ENCODE measurements around the gene TMEFF1.

TMEFF1 gene

GRCh38 chr9:100448266-100448665, 24.7 kb upstream of the TMEFF1 start:
- DNase-seq: no peak

DNA sequence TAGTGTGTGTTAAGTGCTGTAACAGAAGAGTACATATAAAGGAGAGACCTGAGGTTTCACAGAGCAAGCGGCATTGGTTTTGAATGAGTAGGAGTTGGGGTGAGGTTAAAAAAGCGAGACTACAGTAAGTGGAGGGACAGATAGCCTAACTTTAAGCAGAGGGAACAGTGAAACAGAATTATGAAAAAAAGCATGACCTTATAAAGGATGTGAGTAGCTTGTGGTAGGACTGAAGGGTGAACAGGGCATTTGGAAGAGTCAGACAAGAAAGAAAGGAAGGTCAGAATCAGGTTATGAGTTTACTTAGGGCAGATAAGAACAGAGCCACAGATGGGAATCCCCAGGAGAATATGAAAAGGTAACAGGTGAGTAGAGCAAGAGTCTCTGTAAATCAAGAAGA, 23.5 kb upstream of the TMEFF1 start:
- DNase-seq: no peak

- no peak for DNase-seq
These were observed 20.1 kb upstream of the TMEFF1 start for GRCh38 chr9:100452894-100453293.

DNA sequence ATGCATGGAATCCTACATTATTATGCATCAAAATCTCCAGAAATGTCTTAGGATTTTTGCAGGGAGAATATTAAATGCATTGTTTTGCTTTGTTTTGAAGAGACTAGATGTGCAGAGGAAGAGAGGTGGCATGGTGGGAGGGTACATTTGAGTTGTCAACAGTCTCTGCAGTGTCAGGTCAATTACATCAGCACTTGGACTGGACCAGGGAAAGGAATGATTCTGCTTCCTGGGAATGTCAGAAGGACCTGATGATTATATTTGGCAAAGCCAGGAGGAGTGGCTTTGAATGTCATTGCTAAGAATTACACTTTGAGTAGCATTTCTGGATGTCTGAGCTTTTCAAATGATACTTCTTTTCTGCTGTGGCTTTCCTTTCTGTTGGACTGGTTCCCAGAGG, 17.5 kb upstream of the TMEFF1 start:
- DNase-seq: peak; percentile 57

- DNase-seq: no peak
These were observed 15.4 kb upstream of the TMEFF1 start for GRCh38 chr9:100457517-100457916.

- DNase-seq: no peak
These were observed 13.0 kb upstream of the TMEFF1 start for GRCh38 chr9:100459963-100460362.

GRCh38 chr9:100465274-100465673, 7.7 kb upstream of the TMEFF1 start:
- DNase-seq: no peak

GRCh38 chr9:100465761-100466160, 7.2 kb upstream of the TMEFF1 start:
- no peak for DNase-seq

DNA sequence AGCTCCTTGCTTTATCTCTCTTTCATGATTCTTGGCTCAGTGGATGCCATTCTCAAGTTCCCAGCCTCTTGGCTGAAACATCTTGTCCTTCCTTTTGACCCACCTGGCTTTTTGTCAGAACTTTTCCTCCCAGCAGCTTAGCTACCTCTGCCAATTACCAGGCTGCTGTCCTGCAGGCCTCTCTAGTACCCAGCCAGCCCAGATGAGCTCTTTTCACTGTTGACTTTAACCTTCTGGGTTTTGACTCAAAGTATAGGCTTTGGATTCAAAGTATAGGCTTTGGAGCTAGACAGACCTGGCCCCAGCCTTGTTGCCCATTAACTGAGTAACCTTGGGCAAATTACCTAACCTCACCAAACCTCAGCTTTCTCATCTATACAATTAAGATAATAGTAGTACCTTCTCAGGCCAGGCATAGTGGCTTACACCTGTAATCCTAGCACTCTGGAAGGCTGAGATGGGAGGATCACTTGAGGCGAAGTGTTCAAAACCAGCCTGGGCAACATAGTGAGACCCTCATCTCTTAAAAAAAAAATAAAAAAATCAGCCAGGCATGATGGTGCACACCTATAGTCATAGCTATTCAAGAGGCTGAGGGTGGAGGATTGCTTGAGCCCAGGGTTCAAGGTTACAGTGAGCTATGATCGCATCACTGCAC, 6.6 kb upstream of the TMEFF1 start:
- DNase-seq: no peak

DNA sequence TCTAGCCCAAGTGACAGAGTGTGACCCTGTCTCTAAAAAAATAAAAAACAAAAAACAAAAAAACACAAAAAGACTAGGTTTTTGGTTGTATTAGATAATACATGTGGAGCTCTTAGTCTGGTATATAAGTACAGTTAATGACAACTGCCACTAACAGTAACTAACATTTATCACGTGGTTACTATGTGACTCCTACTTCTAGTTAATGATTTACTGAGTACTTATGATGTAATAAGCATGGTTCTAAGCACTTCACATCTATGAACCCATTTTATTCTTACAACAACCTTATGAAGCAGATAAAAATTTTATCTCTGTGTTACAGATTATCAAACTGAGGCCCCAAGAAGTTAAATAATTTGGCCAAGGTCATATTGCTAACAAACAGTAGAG, 6.1 kb upstream of the TMEFF1 start:
- no peak for DNase-seq

DNA sequence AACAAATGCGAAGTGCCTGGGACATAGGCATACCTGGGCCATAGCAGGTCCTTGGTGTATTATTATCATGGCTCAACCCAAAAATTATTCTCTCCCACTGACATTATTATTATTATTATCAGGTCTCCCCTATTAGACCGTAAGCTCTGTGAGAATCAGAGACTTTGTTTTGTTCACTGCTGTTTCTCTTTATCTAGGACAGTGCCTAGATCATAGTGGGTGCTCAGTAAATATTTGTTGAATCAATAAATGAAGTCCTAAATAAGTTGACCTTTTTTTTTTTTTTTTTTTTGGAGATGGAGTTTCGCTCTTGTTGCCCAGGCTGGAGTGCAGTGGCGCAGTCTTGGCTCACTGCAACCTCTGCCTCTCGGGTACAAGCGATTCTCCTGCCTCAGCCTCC, 4.9 kb upstream of the TMEFF1 start:
- DNase-seq: no peak

DNA sequence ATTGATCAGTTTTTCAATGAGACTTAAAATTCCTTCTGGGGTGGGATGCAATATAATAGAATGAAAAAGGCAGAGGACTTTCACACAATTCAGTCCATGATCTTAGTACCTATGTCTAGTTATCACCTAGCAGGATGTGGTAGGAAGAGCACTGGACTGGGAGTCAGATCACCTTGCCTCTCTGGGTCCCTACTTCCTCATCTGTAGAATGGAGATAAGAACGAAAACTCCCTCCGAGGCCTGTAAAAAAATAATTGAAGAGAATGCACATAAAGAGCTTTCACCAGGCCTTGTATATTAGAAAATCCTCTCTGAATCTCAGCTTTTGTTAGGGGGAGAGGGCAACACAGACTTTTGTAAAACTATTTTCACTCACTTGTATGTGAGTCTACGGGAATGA, 681 bp upstream of the TMEFF1 start:
- no peak for DNase-seq

DNA sequence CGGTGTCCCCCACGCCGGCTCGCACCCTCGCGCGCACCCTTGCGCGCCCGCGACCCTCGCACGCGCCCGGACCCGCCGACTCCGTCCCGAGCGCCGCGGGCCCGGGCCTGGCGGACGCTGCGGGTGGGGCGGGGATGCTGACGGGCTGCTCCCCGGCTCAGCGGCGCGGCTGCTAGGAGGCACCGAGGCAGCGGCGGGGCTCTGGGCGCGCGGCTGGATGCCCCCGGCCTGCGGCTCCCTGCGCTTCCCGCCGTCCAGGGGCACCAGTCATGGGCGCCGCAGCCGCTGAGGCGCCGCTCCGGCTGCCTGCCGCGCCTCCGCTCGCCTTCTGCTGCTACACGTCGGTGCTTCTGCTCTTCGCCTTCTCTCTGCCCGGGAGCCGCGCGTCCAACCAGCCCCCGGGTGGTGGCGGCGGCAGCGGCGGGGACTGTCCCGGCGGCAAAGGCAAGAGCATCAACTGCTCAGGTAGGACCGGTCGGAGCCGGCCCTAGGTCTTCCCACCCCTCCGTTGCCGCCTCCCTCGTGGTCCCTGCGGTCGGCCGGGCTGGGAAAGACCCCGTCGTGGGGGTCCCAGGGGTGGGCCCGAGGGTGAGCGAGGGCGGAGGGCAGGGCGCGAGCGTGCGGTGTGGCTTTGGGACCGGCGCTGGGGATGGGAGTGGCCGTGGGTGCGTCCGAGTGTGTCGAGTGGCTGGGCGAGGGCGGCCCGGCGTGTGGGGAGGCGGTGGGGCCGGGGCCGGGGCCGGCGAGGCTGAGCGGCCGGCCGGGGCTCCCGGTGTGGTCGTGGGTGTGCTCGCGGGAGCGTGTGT, 530 bp downstream of the TMEFF1 start:
- DNase-seq: peak; percentile 47

DNA sequence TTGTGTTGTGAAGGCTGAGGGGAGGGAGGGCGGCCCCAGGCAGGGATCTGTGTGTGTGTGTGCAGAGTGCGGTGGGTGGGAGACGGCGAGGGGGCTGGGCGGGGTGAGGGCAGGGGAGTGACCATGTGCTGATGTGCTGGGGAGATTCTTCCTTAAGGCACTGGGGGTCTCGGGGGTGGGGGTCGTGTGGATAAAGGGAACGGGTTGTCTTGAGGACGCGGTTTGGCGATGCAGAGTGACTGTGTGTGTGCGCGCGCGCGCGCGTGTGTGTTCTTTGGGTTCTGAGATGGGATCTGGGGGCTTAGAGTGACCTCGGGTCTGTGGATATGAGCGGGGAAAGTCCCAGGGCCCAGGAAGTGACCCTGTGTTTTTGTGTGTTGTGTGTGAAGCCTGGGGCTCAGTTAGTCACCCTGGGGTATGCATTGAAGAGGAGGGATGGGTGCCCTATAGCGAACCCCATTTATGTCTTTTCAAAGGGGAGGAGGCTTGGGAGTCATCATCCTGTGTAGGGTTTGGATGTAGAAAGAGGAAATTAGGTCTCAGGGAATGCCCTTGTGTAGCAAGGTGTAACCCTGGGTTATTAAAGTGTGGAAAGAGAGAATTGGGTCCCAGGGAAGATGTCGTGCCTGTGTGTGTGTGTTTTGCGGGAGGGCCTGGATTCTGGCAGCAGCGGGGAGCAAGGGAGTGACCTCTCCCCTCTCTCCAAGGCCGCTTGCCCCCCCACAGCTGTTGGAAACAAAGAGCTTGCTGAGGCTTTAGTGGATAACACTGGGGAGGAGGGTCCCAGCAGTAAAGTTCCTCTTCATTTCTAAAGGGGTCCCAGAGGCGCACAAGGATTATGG, 1.4 kb downstream of the TMEFF1 start:
- no peak for DNase-seq

DNA sequence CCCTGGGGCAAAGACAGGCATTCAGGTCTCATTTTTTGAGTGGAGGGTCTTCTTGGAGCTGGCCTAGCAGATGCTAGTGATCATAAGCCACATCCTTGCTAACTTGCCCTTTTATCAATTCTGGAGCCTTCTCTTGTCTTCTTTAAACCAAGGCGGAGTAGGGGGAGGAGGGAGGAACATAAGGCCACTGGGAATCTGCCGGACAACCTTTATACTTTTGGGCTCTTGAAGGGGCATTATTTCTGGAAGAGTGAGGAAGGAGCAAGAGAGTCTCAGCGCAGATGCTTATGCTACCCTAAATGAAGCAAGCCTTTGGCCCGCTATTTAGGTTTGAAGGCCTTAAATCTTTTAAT, 2.0 kb downstream of the TMEFF1 start:
- no peak for DNase-seq

DNA sequence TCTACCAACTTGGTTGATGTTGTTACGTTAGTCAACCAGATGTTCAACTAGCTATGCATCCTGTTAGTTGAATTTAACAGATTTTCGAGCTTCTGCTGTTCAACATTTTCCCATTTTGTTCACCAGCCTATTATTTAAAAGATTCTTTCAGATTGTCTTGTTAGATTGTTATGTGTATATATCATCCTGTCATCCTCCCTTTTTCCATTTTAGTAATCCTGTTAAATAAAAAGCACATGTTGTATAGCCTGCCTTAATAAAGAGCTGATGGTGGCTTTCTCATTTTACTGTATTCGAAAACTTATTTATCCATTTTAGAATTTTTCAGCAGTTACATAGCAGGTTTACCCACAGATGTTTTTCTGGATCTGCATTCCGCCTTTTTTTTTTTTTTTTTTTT, 4.3 kb downstream of the TMEFF1 start:
- DNase-seq: peak; percentile 12

DNA sequence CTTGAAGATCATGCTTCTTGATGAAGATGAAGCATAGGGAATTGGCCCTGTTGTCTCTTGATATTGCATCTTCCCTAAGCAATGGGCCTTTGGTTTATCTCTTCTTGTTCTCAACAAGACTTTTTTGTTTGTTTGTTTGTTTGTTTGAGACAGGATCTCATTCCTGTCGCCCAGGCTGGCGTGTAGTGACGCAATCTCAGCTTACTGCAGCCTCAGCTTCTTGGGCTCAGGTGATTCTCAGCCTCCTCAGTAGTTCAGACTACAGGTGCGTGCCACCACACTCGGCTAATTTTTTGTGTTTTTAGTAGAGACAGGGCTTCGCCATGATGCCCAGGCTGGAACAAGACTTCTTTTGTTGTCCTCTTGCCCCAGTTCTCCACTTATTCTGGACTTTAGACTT, 5.2 kb downstream of the TMEFF1 start:
- DNase-seq: no peak

DNA sequence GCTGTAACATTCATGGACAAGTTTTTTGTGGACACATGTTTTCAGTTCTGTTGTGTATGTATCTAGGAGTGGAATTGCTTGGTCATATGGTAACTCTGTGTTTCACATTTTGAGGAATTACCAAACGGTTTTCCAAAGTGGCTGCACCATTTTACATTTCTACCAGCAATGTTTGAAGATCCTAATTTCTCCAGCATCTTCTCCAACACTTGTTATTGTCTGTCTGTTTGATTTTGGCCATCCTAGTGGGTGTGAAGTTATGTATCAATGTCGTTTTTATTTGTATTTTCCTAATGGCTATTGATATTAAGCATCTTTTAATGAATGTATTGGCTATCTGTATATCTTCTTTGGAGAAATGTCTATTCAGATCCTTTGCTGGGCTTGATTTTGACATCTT, 6.9 kb downstream of the TMEFF1 start:
- no peak for DNase-seq

DNA sequence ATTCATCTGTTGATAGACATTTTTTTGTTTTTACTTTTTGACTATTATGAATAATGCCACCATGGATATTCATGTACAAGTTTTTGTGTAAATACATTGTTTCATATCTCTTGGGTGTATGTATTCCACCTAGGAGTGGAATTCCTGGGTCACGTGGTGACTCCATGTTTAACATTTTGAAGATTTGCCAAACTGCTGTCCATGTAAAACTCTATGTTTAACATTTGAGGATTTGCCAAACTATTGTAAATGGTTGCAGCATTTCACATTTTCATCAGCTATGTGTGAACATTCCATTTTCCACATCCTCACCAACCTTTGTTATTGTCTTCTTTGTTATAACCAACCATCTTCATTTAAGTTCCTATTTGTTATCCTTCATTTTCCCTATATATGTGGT, 12.2 kb downstream of the TMEFF1 start:
- no peak for DNase-seq

DNA sequence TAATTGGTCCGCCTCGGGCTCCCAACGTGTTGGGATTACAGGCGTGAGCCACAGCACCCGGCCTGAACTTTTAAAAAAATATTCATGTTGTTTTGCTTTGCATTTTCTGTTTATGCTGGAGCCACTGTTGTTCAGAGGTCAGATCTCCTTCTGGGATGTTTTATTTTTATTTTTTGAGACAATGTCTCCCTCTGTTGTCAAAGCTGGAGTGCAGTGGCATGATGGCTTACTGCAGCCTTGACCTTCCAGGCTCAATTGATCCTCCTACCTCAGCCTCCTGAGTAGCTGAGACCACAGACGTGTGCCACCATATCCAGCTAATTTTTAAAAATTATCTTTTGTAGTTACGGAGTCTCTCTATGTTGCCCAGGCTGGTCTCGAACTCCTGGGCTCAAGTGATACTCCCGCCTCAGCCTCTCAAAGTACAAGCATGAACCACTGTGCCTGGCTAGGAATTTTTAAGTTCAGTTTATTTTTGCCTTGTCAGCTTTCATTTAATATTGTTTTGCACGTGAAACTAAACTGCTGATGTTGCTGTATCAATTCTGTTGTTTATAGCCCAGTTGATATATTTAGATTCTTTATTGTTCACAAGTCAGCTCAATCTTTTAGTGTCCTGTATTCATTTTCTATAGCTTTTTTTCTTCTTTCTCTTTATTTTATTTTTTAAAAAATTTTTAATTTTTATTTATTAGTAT, 13.7 kb downstream of the TMEFF1 start:
- no peak for DNase-seq

- no peak for DNase-seq
These were observed 15.2 kb downstream of the TMEFF1 start for GRCh38 chr9:100488177-100488576.

DNA sequence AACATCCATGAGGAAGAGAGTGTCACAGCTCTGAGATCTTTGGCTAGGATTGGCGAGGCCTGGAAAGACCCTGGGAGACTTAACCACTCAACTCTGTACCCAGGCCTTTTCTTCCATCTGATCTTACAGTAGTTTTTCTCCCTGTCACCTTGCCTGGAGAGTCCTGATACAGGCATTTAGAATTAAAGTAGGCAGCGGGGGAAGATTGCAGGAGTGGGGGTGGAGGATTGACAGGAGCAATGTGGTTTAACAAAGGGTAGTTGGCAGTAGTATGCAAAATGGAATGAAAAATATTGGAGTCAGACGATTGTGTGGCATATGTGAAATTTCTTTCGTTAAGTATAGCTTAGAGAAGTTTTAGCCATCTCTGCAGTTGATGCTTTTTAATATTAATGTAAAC, 16.9 kb downstream of the TMEFF1 start:
- DNase-seq: no peak

GRCh38 chr9:100492952-100493351, 20.0 kb downstream of the TMEFF1 start:
- peak; percentile 42 for DNase-seq
